Measurements from ENCODE around the gene RGS7. TPM values are rescaled to one million over a fixed set of nuclear protein-coding genes. Genes with fewer than 3 reads are reported as not detected.

The RGS7 gene
- total RNA-seq, 2 experiments from 2014 or later = not detected

DNA sequence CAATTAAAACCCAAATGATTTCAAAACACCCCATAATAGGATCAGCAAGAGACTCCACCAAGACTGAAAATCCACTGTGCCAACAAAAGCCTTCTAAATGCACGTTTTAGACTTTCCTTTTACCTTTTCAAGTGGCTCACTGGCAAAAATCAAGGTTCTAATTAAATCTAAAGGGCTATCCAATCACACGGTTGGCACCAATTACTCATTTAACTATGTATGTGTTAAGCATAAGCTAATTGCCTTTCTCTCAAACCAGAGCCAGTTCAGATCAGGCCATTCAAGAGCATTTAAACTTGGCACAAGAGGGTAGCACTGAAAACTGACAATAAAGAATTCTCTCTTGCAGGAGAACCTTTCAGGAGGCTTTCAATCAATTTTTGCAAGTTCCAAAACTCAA is 139.5 kb downstream of the RGS7 start:
- no peaks in the 10 kb centered on the region for H3K4me1 ChIP-seq (ENCODE audit: insufficient read depth, low read length, poor library complexity, severe bottlenecking)
- no peak overlapping the region for H2AFZ ChIP-seq (ENCODE audit: low read length)
- intact Hi-C loops (cut with micrococcal nuclease; ENCODE audit: unreplicated experiment) = no loop called here
- POLR2A ChIA-PET = no interaction called here
- no peak for TF ChIP-seq EZH2phosphoT487 (IDR thresholded peaks at IDR 0.05; ENCODE audit: borderline replicate concordance, low read depth, low read length)
- TF ChIP-seq, protein P1, sequence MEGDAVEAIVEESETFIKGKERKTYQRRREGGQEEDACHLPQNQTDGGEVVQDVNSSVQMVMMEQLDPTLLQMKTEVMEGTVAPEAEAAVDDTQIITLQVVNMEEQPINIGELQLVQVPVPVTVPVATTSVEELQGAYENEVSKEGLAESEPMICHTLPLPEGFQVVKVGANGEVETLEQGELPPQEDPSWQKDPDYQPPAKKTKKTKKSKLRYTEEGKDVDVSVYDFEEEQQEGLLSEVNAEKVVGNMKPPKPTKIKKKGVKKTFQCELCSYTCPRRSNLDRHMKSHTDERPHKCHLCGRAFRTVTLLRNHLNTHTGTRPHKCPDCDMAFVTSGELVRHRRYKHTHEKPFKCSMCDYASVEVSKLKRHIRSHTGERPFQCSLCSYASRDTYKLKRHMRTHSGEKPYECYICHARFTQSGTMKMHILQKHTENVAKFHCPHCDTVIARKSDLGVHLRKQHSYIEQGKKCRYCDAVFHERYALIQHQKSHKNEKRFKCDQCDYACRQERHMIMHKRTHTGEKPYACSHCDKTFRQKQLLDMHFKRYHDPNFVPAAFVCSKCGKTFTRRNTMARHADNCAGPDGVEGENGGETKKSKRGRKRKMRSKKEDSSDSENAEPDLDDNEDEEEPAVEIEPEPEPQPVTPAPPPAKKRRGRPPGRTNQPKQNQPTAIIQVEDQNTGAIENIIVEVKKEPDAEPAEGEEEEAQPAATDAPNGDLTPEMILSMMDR (conservative IDR thresholded peaks at IDR 0.05; ENCODE audit: low read length) = no peak
- BruUV-seq (replicated peaks) = no TSS peak
- H4K20me1 ChIP-seq (ENCODE audit: insufficient read depth, low read length) = no peaks in the 10 kb centered on the region
- H3K4me2 ChIP-seq (ENCODE audit: low read length) = no peak overlapping the region
- no peaks in the 10 kb centered on the region for H3K9me3 ChIP-seq (ENCODE audit: low read length)
- CTCF ChIA-PET (ENCODE audit: unreplicated experiment) = no interaction called here
- no peaks in the 10 kb centered on the region for H3K79me2 ChIP-seq (ENCODE audit: insufficient read depth, low read depth, low read length)
- no peaks in the 10 kb centered on the region for H3K36me3 ChIP-seq (ENCODE audit: insufficient read depth, low read length)
- no peak for DNase-seq (ENCODE audit: low spot score)
- H3K9me2 ChIP-seq (ENCODE audit: insufficient read depth, low read length) = no peaks in the 10 kb centered on the region
- no peak overlapping the region for H3K4me3 ChIP-seq (ENCODE audit: low read depth, low read length, poor library complexity, severe bottlenecking)
- H3K27ac ChIP-seq (ENCODE audit: low read depth, low read length, poor library complexity, severe bottlenecking) = no peak overlapping the region

DNA sequence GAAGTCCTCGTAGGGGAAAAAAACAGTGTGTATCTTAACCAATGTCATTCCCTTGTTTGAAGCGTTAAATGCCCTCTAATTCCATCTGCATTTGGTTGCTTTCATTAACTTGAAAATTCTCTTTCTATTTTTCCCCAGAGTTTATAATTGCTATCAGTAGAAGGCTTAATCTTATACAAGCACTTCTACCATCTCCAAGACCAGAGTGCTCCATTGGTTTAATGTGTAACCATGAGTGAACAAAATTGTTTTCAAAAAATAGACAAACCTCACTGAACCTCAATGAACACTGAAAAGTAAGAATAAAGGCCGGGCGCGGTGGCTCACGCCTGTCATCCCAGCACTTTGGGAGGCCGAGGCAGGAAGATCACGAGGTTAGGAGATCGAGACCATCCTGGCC is 141.3 kb downstream of the RGS7 start:
- Histone ChIP-seq H3K79me2 (ENCODE audit: insufficient read depth, low read depth, low read length) (no peaks in the 10 kb centered on the region), H3K9me2 (ENCODE audit: insufficient read depth, low read length) (no peaks in the 10 kb centered on the region), H3K4me3 (ENCODE audit: low read depth, low read length, poor library complexity, severe bottlenecking) (no peak overlapping the region), H3K27ac (ENCODE audit: low read depth, low read length, poor library complexity, severe bottlenecking) (no peak overlapping the region), H2AFZ (ENCODE audit: low read length) (no peak overlapping the region), H3K9me3 (ENCODE audit: low read length) (no peaks in the 10 kb centered on the region), H4K20me1 (ENCODE audit: insufficient read depth, low read length) (no peaks in the 10 kb centered on the region), H3K4me2 (ENCODE audit: low read length) (no peak overlapping the region), H3K4me1 (ENCODE audit: insufficient read depth, low read length, poor library complexity, severe bottlenecking) (no peaks in the 10 kb centered on the region), H3K36me3 (ENCODE audit: insufficient read depth, low read length) (no peaks in the 10 kb centered on the region)
- intact Hi-C loops (cut with micrococcal nuclease; ENCODE audit: unreplicated experiment) = no loop called here
- BruUV-seq (replicated peaks) = no TSS peak
- DNase-seq (ENCODE audit: low spot score) = no peak
- ChIA-PET CTCF (ENCODE audit: unreplicated experiment) (interaction anchor here (1.1 kb wide), 1 partner anchor 14 kb away, joined by 3 read pairs; no protein-coding TSS in a partner anchor), POLR2A (interaction anchor here (0.5 kb wide), 1 partner anchor 101 kb away, joined by 3 read pairs; no protein-coding TSS in a partner anchor)
- TF ChIP-seq, protein P1 (conservative IDR thresholded peaks at IDR 0.05; ENCODE audit: low read length) = no peak
- TF ChIP-seq EZH2phosphoT487 (IDR thresholded peaks at IDR 0.05; ENCODE audit: borderline replicate concordance, low read depth, low read length) = no peak

DNA sequence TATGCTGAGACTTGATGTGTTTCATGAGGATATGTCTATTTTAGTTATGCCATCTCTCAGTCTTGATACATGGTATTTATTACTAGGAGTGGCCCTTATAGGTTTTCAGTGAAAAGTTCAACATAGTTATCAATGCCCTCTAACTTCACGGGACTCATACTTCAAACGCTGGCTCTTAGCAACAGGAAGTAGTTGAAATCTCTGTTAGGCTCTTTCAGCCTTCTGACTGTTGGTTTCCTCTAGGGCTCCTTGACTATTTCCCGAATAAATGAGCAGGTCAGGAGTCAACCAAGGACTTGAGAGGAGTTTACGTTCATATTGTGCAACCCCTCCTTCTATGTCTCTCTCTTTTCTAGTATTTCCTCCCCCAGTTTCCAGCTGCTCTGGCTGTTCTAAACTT is 141.8 kb downstream of the RGS7 start:
- POLR2A ChIA-PET = interaction anchor here (0.7 kb wide), 1 partner anchor 67 kb away, joined by 3 read pairs; no protein-coding TSS in a partner anchor
- H3K79me2 ChIP-seq (ENCODE audit: insufficient read depth, low read depth, low read length) = no peaks in the 10 kb centered on the region
- H3K36me3 ChIP-seq (ENCODE audit: insufficient read depth, low read length) = no peaks in the 10 kb centered on the region
- no peak for DNase-seq (ENCODE audit: low spot score)
- H3K9me2 ChIP-seq (ENCODE audit: insufficient read depth, low read length) = no peaks in the 10 kb centered on the region
- H2AFZ ChIP-seq (ENCODE audit: low read length) = no peak overlapping the region
- no peak overlapping the region for H3K27ac ChIP-seq (ENCODE audit: low read depth, low read length, poor library complexity, severe bottlenecking)
- no peaks in the 10 kb centered on the region for H3K4me1 ChIP-seq (ENCODE audit: insufficient read depth, low read length, poor library complexity, severe bottlenecking)
- H3K4me3 ChIP-seq (ENCODE audit: low read depth, low read length, poor library complexity, severe bottlenecking) = no peak overlapping the region
- no peak overlapping the region for H3K4me2 ChIP-seq (ENCODE audit: low read length)
- no peaks in the 10 kb centered on the region for H3K9me3 ChIP-seq (ENCODE audit: low read length)
- H4K20me1 ChIP-seq (ENCODE audit: insufficient read depth, low read length) = no peaks in the 10 kb centered on the region
- CTCF ChIA-PET (ENCODE audit: unreplicated experiment) = no interaction called here
- intact Hi-C loops (cut with micrococcal nuclease; ENCODE audit: unreplicated experiment) = no loop called here
- TF ChIP-seq EZH2phosphoT487 (IDR thresholded peaks at IDR 0.05; ENCODE audit: borderline replicate concordance, low read depth, low read length) = no peak
- TF ChIP-seq, protein P1 (conservative IDR thresholded peaks at IDR 0.05; ENCODE audit: low read length) = no peak
- BruUV-seq (replicated peaks) = no TSS peak
